ENCODE data around the gene PBRM1.

PBRM1 gene

DNA sequence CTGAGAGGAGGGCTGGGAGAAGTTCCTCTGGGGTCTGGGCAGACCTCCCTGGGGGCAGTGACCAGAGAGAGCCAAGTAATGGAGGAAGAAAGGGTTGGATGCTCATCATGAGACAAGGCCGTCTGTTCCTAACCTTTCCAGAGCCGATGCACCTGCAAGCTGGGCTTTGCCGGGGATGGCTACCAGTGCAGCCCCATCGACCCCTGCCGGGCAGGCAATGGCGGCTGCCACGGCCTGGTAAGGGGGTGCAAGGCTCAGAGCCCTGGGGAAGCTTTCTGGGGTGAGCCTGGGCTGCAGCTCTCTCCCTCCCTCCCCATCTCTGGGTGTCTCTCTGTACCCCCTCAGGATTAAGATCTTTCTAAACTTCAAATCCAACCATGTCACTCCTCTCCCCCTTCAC lies 174.2 kb downstream of the PBRM1 start:
- no peak for DNase-seq (ENCODE audit: low read depth in 2 of 2)

GRCh38 chr3:52509753-52510328 lies 175.9 kb downstream of the PBRM1 start:
- no peak for DNase-seq (ENCODE audit: low read depth in 2 of 2)

DNA sequence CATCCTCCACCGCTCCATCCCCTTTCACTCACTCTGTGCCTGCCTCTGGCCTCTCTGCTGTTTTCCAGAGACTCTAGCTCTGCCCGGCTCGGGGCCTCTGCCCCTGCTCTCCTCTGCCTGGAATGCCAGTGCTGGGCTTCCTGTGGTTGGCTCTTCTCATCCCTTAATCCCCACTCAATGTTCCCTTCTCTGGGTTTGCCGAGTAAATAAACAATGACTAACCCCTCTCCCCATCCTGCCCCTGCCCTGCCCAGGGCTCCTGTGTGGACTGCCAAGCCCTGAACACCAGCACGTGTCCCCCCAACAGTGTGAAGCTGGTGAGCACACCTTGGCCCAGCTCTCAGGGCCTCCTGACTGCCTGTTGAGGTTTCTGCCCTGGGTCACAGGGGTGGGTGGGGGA lies 178.4 kb downstream of the PBRM1 start:
- DNase-seq (ENCODE audit: low read depth in 2 of 2), result no peak

- no peak for DNase-seq (ENCODE audit: low read depth in 2 of 2)
These were observed 179.3 kb downstream of the PBRM1 start for GRCh38 chr3:52506266-52506966.

- DNase-seq (ENCODE audit: low read depth in 2 of 2), result no peak
These were observed 180.7 kb downstream of the PBRM1 start for GRCh38 chr3:52504977-52505376.

DNA sequence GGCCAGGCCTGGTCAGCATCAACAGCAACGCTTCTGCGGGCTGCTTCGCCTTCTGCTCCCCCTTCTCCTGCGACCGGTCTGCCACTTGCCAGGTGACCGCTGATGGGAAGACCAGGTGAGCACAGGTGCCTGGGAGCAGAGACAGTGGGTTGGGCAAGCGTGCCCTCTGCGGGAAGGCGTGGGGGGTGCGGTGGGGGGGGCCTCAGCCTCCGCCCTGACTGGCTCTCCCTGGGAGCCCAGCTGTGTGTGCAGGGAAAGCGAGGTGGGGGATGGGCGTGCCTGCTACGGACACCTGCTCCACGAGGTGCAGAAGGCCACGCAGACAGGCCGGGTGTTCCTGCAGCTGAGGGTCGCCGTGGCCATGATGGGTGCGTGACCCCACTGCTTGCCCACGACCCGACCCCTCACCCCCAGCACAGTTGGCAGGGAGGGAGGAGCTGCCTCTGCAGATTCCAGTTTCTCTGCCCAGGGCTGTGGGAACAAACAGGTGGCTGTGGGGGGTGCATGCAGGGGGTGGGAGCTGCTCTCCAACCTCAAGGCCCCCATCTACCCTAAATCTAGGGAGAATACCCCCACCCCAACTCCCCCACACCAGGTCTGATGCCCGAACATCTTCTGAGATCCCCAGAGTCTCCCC lies 181.8 kb downstream of the PBRM1 start:
- no peak for DNase-seq (ENCODE audit: low read depth in 2 of 2)

GRCh38 chr3:52502808-52503350 lies 182.8 kb downstream of the PBRM1 start:
- no peak for DNase-seq (ENCODE audit: low read depth in 2 of 2)

GRCh38 chr3:52502001-52502400 lies 183.7 kb downstream of the PBRM1 start:
- no peak for DNase-seq (ENCODE audit: low read depth in 2 of 2)

GRCh38 chr3:52501046-52501445 lies 184.7 kb downstream of the PBRM1 start:
- DNase-seq (ENCODE audit: low read depth in 2 of 2), result no peak

- DNase-seq (ENCODE audit: low read depth in 2 of 2), result no peak
These were observed 187.3 kb downstream of the PBRM1 start for GRCh38 chr3:52498137-52499054.

- DNase-seq (ENCODE audit: low read depth in 2 of 2), result no peak
These were observed 189.7 kb downstream of the PBRM1 start for GRCh38 chr3:52495777-52496602.
